ENCODE data around the gene POLR1A.

The POLR1A gene

DNA sequence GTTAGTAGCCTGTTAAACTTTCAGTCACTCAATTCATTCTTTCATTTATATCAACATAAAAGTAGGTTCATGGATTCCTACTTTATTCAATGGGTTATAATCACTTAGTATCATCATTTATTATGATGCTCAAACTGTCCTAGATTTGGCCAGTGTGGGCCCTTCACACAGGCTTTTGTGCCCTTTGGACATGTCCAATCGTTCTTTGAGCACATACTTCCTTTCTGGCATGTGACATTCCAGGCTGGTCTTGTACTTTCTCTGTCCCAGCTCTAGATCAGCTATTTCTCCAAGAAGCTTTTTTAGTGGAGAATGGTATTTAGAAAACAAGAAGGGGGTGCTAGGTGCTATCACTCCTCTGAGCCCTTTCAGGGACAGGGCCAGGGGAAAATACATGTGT is 11.5 kb downstream of the POLR1A start:
- DNase-seq: no peak

- DNase-seq: no peak
Observed at GRCh38 chr2:86087936-86088850, 17.5 kb downstream of the POLR1A start.

GRCh38 chr2:86082756-86083155 is 22.9 kb downstream of the POLR1A start:
- no peak for DNase-seq

- no peak for DNase-seq
Observed at GRCh38 chr2:86081724-86082123, 24.0 kb downstream of the POLR1A start.

GRCh38 chr2:86079981-86080911 is 25.4 kb downstream of the POLR1A start:
- peak; percentile 5 for DNase-seq

DNA sequence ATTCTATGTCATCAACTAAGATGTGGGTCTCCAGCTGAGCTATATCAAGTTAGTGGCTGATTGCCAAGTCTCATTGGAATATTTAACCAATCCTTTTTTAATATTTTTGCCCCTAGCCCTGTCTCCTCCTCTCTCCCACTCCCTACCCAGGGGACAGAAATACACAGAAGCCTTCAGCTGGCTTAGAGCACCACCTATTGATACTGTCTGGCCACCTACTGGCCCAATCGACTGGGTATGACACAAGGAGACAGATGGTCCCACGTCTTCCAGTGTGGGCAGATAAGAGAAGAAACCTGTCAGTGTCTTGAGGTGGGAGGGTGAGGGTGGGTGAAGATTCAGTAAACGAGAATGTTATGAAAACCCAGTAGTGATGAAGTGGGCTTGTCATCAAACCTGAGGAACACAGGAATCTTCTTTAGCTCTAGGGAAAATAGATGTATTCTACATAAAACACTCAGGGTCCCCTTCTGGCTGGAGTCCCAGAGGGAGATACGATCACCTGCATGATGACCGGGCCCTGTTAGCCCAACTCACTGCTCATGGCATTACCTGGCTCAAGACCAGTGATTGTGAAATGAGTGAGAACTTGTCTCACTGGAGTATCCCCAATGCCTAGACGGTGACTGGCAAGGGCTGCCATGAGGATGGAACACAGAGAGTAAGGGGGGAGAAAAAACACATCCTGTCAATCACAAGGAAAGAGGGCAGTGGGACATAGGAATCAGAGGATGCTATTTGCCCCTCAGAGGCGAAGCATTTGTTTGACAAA is 26.7 kb downstream of the POLR1A start:
- peak; percentile 32 for DNase-seq

- DNase-seq: no peak
Observed at GRCh38 chr2:86075886-86076285, 29.8 kb downstream of the POLR1A start.

DNA sequence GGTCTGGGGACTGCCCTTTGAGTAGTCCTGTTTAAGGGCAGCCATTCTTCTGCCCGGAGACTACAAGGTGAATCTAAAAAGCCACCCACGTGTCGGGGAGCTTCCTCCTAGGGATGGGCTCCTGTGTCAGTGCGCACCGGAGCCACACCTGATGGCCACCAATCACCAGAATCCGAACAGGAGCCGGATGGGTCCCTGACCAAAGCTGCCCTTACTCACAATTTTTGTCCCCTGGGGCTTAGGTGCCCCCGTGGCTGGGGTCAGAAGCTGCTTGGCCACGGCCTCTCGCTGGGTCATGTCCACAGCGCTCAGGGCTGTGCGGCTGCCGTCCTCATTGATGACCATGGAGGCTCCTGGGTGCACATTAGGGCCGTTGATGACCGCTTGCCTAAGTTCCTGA is 30.9 kb downstream of the POLR1A start:
- DNase-seq: no peak

GRCh38 chr2:86074256-86074655 is 31.4 kb downstream of the POLR1A start:
- no peak for DNase-seq

- no peak for DNase-seq
Observed at GRCh38 chr2:86073225-86073624, 32.5 kb downstream of the POLR1A start.

DNA sequence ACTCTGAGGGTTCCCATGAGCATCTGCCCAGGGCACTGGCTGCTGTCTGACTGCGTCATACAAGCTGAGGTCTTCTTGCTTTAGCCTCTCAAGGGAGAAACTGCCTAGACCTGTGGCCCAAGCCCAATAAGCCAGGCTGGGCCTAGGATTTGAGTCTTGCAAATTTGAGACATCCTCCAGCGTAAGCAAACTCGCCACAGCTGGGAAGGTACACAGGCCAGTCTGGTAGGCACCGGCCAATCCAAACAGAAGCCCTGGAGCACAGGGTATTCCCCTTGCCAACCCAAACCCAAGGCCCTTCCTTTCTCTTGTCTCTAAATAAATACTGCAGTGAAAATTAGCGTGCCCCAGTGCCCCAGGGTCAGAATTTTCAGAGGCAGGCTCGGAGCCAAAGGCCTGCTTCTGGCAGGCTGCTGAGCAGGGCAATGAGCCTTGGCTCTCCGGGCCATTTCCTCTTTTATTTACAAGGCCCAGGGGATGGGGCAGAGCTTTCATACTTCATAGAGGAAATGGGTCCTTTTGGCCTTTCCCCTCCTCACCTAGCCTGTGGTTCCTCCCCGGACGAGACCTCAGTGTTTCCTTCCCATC is 33.3 kb downstream of the POLR1A start:
- DNase-seq: peak; percentile 74

- DNase-seq: no peak
Observed at GRCh38 chr2:86070868-86071267, 34.8 kb downstream of the POLR1A start.

DNA sequence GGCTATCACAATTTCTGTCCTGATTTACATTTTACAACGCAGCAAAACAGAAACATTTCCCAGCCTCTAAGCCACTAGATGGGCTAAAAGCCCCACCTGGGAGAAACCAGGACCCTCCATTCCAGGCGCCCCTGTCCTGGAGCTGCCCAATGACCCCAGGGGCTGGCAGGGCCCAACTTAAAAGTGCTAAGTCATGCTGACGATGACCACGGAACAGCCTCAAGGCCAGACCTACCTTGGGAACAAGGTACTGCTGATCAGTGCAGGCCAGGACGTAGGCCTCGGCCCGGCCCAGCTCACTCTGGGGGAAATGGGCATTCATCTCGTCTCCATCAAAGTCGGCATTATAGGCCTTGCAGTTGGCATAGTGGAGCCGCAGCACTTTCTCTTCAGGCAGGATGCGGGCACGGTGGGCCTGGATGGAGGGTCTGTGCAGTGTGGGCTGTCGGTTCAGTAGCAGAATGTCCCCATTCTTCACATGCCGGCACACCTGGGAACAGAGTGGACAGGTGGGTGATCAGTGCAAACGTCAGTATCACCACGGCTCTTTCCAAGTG is 35.8 kb downstream of the POLR1A start:
- DNase-seq: no peak

DNA sequence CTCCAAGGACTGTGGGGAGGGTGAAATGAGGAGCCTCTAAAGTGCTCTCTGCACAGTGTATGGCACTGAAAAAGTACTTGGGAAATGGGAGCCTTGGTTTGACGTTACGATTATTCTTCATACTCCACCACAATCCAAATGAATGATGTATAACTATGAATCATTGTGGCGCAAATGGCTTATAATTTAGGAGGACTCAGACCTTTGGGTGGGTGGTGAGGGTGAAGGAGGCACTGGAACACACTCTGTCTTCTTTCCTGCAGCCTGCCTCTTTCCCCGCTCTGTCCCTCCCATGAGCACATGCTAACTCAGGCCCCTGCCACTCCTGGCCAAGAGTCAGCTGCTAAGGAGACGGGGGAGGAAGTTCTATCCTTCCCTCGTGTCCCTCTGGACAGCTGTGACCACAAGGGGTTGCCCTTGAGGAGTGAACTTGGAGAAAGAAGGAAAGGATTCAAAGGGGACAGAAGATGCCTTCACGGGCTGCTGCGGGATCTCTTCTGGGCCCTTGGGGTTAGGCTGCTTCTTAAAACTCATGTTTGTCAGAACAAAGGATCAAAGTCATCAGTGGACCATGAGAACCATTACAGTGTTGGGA is 36.5 kb downstream of the POLR1A start:
- no peak for DNase-seq

GRCh38 chr2:86068648-86069047 is 37.0 kb downstream of the POLR1A start:
- DNase-seq: no peak

DNA sequence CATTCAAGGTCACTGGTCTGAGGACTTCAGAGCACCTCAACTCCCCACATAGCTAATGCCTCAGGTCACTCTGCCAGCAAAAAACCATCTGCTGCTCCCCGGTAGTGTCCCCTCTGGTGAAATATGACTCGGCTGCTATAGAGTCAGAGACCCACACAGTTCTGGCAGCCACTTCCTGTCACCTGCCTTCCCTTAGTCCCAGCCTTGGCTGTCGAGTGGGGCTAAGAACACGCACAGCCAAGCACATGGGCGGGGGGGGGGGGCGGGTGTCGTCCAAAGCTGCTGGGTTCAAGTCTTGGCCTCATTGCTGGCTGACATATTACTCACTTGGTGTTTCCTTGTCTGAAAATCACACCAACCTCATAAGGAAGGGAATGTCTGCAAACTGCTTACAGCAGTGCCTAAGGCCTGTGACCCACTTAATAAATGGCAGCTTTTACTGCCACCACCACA is 37.5 kb downstream of the POLR1A start:
- DNase-seq: peak; percentile 78

DNA sequence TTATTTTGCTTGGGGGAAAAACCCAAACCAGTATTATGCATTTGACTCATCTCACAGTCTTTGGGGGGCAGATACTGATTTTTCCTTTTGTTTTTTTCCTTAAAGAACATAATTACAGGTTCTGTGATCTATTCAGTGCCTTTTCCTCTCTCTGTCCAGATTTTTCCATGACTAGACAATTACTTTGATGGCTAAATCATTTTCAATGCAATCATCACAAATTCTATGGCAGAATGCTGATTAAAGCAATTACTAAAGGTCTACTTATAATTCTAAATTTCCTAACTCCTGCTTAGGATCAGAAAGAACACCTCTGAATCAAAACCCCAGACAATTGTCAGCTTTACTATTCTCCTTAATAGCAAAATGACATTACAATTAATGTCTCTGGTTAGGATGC is 38.8 kb downstream of the POLR1A start:
- no peak for DNase-seq

DNA sequence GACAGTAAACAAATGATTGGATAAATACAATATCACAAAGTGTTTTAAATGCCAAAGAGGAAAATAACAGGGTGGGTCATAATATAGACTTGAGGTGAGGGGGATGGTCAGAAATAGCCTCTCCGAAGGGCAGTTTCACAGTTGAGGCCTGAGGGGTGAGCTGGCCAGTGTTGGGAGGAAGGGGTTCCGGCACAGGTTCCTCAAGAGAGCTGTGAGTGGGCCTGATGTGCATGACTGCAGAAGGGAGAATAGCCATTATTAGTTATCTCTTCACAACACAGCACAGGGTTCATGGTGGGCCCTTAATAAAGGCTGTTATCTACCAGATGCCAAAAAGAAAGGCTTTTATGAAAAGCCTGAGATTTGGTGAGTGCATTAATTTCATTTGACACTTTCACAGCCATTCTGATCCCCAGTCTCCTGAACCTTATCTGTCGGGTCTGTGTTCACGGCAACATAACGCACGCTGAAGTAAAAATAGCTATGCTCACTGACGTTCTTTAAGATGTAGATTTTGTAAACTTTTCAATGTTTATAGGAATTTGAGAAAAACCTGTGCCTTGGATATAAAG is 39.6 kb downstream of the POLR1A start:
- no peak for DNase-seq

- DNase-seq: no peak
Observed at GRCh38 chr2:86065512-86065911, 40.2 kb downstream of the POLR1A start.

DNA sequence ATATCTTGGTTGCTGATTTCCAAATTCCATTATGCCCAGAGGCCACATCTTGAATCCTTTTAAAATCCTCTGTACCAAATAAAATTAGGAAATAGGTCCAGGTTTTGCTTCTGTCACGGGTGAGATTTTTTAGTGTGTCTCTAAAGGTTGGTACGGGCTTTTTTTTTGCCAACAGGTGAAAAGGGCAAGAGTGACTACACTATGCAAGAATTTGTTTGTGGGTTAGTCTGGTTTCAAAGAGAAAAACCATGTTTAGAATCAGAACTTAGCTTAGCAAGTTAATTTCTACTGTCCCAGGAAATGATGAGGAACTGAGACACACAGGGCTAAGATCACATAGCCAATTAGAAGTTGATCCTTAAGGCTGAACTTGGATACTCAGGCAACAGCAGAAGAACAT is 41.7 kb downstream of the POLR1A start:
- no peak for DNase-seq

GRCh38 chr2:86062043-86062442 is 43.6 kb downstream of the POLR1A start:
- DNase-seq: no peak

Data from NCI-H1092 treated with DMSO at 0.1 percent for 48 hours (cell line).